ENCODE results near the gene ABCB8. TPM values are rescaled to one million over a fixed set of nuclear protein-coding genes. Genes with fewer than 3 reads are reported as not detected.
A peak's percentile ranks its signal among the peaks of the same experiment; 100 is the strongest.

ABCB8 gene
- total RNA-seq, 1 donor from 2014 or later: 7.9 TPM

DNA sequence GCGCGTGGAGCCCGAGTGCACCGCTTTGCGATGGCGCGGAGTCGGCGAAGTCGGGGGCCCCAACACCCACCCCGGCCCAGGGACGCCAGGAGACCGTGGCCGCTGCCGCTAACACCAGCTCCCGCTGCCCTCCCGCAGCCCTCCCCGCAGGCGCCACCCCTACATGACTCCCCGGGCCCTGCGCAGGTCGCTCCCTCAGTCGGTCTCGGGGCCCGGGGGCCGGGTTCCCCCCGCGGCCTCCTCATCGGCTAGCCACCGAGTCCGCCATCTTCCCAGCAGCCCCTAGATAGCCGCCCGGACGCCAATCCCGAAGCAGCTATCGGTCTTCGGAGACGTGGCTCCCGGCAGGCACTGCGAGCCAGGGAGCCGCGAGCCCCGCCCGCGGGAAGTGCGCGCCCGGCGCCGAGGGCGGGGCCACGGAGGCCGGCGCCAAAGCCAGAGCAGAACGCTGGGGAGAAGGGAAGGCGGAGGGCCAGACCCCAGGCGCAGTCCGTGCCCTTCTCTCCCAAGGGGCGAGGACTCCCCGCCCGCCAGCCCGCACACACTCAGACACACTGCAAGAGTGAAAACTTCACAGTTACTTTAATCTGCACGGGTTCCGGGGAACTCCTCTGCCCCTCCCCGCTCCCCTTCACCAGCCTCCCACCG lies 52.4 kb downstream of the ABCB8 start, which contains the start of gene FASTK:
Gene FASTK (minus strand): TSS at position 288 of the 648 bp plus-strand sequence. CDS start 43 bp downstream, at position 245.
- peaks cover 59% of the 10 kb centered on the region for H3F3A ChIP-seq (ENCODE audit: low read depth)
- H3K9ac ChIP-seq: peak within 1 kb of the TSS; percentile 85
- peaks cover 26% of the 10 kb centered on the region for H3K79me2 ChIP-seq (ENCODE audit: low read depth)
- H3K4me3 Mint-ChIP-seq: peak within 1 kb of the TSS; percentile 92
- H3K9me3 ChIP-seq (ENCODE audit: low read depth): no peaks in the 10 kb centered on the region
- H4K20me1 ChIP-seq (ENCODE audit: low read depth): peaks cover 28% of the 10 kb centered on the region
- peaks cover 35% of the 10 kb centered on the region for H3K4me1 Mint-ChIP-seq
- peak within 1 kb of the TSS; percentile 93 for H3K4me2 ChIP-seq
- H3K27me3 ChIP-seq: peaks cover 10% of the 10 kb centered on the region
- TF ChIP-seq EZH2 (IDR thresholded peaks at IDR 0.05) (peak; percentile 34), EZH2phosphoT487 (IDR thresholded peaks at IDR 0.05) (no peak)
- peaks cover 38% of the 10 kb centered on the region for H3K4me1 ChIP-seq
- H3K36me3 Mint-ChIP-seq: peaks cover 5% of the 10 kb centered on the region
- H3K27ac Mint-ChIP-seq: peak within 1 kb of the TSS; percentile 79
- H2AFZ ChIP-seq (replicated peaks): no peak within 1 kb of the TSS
- H3K27me3 Mint-ChIP-seq (ENCODE audit: insufficient read depth, low read depth): peaks cover 20% of the 10 kb centered on the region
- peak within 1 kb of the TSS; percentile 96 for H3K4me3 ChIP-seq
- no peaks in the 10 kb centered on the region for H3K9me3 Mint-ChIP-seq
- peak within 1 kb of the TSS; percentile 38 for H3K27ac ChIP-seq
- peak; percentile 96 for DNase-seq (ENCODE audit: low spot score)
- no peaks in the 10 kb centered on the region for H3K36me3 ChIP-seq

DNA sequence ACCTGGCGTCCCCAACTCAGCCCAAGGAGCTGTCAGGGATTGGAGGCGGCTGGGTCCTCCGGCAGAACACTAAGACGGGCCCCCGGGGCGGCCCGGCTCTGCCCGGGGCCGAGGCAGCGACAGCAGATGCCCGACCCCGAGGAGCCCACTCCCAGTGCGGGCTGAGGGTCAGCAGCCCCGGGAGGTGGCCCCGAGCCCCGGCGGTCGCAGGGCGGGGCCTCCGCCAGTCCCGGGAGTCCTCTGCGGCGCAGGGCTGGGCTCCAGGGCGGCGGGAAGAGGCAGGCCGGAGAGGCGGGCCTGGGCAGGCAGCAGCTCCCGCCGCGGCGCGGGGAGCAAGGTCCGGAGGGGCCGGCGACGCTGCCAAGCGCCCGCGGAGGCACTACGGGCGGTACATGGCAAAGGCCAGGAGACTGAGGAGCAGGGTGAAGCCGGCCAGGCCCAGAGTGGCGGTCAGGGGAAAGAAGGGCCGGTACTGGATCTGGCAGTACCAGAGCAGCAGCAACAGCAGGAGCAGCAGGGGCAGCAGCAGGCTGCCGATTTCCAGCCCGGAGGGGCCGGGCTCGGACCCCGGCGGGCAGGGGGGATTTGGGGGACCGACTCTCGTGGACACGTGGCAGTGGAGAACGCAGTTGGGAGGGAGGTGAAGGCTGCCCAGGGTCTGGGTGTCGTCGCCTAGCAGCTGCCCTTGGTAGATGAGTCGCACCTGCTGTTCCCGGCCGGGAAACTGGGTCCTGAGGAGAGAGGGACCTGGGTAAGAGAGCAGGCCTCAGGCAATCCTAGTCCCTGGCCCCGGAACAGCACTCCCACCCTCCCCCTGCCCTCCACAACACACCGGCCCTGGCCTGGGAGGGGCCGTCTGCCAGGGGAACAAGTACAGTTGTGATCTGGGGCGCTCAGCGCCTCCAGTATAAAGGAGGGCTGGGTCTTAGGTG lies 53.2 kb downstream of the ABCB8 start:
- H4K20me1 ChIP-seq (ENCODE audit: low read depth): peaks cover 28% of the 10 kb centered on the region
- H3K27ac Mint-ChIP-seq: no peak overlapping the region
- H2AFZ ChIP-seq (replicated peaks): no peak overlapping the region
- H3K27me3 Mint-ChIP-seq (ENCODE audit: insufficient read depth, low read depth): peaks cover 18% of the 10 kb centered on the region
- peaks cover 38% of the 10 kb centered on the region for H3K4me1 ChIP-seq
- H3K27ac ChIP-seq: no peak overlapping the region
- H3K36me3 Mint-ChIP-seq: peaks cover 4% of the 10 kb centered on the region
- peak overlapping the region; percentile 92 for H3K4me3 Mint-ChIP-seq
- H3K9me3 Mint-ChIP-seq: no peaks in the 10 kb centered on the region
- peak overlapping the region; percentile 96 for H3K4me3 ChIP-seq
- peak; percentile 58 for DNase-seq (ENCODE audit: low spot score)
- peaks cover 10% of the 10 kb centered on the region for H3K27me3 ChIP-seq
- peaks cover 37% of the 10 kb centered on the region for H3K4me1 Mint-ChIP-seq
- peak overlapping the region; percentile 93 for H3K4me2 ChIP-seq
- H3K79me2 ChIP-seq (ENCODE audit: low read depth): peaks cover 26% of the 10 kb centered on the region
- no peaks in the 10 kb centered on the region for H3K36me3 ChIP-seq
- H3K9me3 ChIP-seq (ENCODE audit: low read depth): no peaks in the 10 kb centered on the region
- peaks cover 64% of the 10 kb centered on the region for H3F3A ChIP-seq (ENCODE audit: low read depth)
- H3K9ac ChIP-seq: no peak overlapping the region
- TF ChIP-seq EZH2phosphoT487 (IDR thresholded peaks at IDR 0.05) (no peak), EZH2 (IDR thresholded peaks at IDR 0.05) (no peak)
- TF ChIP-seq, protein P1, sequence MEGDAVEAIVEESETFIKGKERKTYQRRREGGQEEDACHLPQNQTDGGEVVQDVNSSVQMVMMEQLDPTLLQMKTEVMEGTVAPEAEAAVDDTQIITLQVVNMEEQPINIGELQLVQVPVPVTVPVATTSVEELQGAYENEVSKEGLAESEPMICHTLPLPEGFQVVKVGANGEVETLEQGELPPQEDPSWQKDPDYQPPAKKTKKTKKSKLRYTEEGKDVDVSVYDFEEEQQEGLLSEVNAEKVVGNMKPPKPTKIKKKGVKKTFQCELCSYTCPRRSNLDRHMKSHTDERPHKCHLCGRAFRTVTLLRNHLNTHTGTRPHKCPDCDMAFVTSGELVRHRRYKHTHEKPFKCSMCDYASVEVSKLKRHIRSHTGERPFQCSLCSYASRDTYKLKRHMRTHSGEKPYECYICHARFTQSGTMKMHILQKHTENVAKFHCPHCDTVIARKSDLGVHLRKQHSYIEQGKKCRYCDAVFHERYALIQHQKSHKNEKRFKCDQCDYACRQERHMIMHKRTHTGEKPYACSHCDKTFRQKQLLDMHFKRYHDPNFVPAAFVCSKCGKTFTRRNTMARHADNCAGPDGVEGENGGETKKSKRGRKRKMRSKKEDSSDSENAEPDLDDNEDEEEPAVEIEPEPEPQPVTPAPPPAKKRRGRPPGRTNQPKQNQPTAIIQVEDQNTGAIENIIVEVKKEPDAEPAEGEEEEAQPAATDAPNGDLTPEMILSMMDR (IDR thresholded peaks at IDR 0.05): no peak

DNA sequence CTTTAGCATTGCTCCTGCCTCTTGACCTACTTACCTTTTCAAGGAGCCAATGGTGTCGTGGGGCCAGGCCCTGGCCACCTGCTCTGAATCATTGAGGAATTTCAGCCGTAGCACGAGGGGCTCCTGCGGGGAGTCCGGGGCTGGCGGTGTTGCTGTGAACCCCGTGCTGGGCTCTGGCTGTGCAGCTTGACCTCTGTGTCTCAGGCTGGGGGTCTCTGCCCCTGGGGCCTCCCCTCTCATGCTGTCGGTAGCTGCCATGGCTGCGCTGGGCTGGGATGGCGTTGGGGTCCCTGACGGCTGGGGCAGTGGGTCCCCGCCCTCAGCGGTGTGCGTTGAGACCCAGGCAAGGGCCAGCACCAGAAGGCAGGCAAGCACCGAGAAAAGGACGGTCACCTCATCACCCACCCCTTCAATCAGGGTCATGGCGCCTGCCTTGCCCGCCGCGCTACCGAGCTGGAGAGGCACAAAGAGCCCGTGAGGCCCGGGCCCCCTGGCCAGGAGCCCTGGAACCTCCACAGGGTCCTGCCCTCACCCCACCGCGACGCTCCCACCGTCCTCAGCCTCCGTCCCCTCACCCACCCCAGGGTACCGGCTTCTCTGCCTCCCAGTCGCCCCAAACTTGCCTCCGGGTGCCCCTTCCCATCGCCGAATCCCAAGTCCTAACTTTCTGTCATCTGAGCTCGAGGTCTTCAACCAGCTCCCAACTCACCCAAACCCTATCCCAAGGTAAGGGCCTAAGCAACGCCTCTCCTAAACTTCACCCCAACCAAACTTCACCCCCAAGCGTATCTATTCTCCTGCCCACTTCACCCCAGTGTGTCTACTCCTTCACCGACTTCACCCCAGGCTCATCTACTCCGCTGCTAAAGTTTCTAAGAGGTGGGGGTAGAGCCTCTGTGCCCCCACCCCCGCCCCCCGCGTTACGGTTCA lies 54.2 kb downstream of the ABCB8 start:
- no peak overlapping the region for H2AFZ ChIP-seq (replicated peaks)
- Mint-ChIP-seq H3K4me1 (peaks cover 37% of the 10 kb centered on the region), H3K36me3 (peaks cover 4% of the 10 kb centered on the region), H3K27me3 (ENCODE audit: insufficient read depth, low read depth) (peaks cover 18% of the 10 kb centered on the region), H3K27ac (no peak overlapping the region), H3K9me3 (no peaks in the 10 kb centered on the region), H3K4me3 (peak overlapping the region; percentile 88)
- H3K4me2 ChIP-seq: peak overlapping the region; percentile 86
- peak overlapping the region; percentile 36 for H3K9ac ChIP-seq
- no peak overlapping the region for H3K27ac ChIP-seq
- peak overlapping the region; percentile 96 for H3K4me3 ChIP-seq
- peaks cover 65% of the 10 kb centered on the region for H3F3A ChIP-seq (ENCODE audit: low read depth)
- TF ChIP-seq EZH2 (IDR thresholded peaks at IDR 0.05): no peak
- TF ChIP-seq, protein P1 (IDR thresholded peaks at IDR 0.05): no peak
- TF ChIP-seq EZH2phosphoT487 (IDR thresholded peaks at IDR 0.05): no peak
- H3K27me3 ChIP-seq: peaks cover 10% of the 10 kb centered on the region
- peaks cover 33% of the 10 kb centered on the region for H3K79me2 ChIP-seq (ENCODE audit: low read depth)
- no peak for DNase-seq (ENCODE audit: low spot score)
- H3K4me1 ChIP-seq: peaks cover 38% of the 10 kb centered on the region
- H4K20me1 ChIP-seq (ENCODE audit: low read depth): peaks cover 34% of the 10 kb centered on the region
- no peaks in the 10 kb centered on the region for H3K9me3 ChIP-seq (ENCODE audit: low read depth)
- H3K36me3 ChIP-seq: no peaks in the 10 kb centered on the region

All from neural progenitor cell (in vitro differentiated cells).